ENCODE measurements around the gene PODXL.

GRCh38 chr7:131586759-131587158 is 30.3 kb upstream of the PODXL start:
- TF ChIP-seq CTCF (conservative IDR thresholded peaks at IDR 0.05; ENCODE audit: low read depth, low read length) (no peak), EZH2phosphoT487 (IDR thresholded peaks at IDR 0.05; ENCODE audit: borderline replicate concordance, low read length) (no peak)
